ENCODE data around the gene PXDN.

Gene PXDN

DNA sequence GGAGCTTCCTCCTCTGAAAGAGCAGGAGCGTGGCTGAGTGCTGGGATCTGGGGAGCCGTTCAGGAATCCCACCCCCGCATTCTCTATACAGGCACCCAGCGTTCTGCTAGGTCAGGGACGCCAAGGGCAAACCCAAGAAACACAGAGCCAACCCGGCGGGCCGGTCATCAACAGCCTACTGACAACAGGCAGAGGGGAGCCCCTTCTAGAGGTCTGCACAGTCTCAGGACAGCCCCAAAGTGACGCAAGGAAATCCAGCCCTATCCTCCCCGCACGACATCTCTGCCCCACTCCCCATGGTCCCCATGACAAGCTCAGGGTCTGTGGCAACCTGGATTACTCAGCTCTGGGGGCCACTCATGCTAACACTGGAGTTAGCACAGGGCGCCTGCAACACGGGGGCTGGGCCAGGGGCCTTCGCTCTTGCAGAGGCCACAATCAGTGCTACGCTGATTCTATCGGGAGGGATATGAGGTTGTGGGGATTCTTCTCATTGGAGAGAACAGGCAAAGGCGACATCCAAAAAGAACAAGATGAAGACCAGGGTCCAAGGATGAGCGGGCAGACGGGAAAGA, 81.6 kb downstream of the PXDN start:
- TF ChIP-seq, protein P1, sequence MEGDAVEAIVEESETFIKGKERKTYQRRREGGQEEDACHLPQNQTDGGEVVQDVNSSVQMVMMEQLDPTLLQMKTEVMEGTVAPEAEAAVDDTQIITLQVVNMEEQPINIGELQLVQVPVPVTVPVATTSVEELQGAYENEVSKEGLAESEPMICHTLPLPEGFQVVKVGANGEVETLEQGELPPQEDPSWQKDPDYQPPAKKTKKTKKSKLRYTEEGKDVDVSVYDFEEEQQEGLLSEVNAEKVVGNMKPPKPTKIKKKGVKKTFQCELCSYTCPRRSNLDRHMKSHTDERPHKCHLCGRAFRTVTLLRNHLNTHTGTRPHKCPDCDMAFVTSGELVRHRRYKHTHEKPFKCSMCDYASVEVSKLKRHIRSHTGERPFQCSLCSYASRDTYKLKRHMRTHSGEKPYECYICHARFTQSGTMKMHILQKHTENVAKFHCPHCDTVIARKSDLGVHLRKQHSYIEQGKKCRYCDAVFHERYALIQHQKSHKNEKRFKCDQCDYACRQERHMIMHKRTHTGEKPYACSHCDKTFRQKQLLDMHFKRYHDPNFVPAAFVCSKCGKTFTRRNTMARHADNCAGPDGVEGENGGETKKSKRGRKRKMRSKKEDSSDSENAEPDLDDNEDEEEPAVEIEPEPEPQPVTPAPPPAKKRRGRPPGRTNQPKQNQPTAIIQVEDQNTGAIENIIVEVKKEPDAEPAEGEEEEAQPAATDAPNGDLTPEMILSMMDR (IDR thresholded peaks at IDR 0.05; ENCODE audit: low read length, missing control alignments), result no peak
- no peak overlapping the region for H3K4me3 ChIP-seq (replicated peaks; ENCODE audit: low read depth, low read length)
- no peak for DNase-seq (ENCODE audit: low read depth)

DNA sequence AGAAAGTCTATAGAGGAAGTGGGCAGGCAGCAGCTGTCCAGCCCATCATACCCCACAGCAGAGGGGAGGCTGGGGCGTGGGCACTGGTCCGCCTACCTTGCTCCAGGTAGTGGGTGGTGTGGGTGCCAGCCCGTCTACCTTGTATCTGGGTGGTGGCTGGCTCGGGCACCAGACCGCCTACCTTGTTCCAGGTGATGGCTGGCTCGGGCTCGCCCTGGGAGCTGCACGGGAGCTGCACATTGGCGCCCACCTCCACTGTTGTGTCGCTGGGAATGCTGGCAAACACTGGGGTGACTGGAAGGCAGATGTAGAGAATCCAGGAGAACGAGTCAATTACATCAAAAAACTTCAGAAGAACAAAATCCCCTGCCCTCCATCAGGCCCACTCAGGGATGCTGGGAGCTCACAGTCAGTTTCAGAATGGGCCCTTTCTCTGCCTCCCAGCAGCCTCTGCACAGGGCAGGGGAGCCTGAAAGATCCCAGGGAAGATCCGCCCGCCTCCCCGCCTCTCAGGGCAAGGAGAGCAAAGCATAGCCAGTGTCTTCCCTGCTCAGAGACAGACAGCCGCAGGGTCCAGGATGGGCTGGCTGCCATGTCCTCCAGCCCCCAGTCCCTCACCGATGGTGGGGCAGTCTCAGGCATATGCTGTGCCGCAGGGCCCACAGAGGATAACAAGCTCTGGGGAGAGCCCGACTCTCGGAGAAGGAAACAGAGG, 82.3 kb downstream of the PXDN start:
- DNase-seq (ENCODE audit: low read depth), result no peak
- TF ChIP-seq, protein P1 (IDR thresholded peaks at IDR 0.05; ENCODE audit: low read length, missing control alignments), result no peak
- no peak overlapping the region for H3K4me3 ChIP-seq (replicated peaks; ENCODE audit: low read depth, low read length)

DNA sequence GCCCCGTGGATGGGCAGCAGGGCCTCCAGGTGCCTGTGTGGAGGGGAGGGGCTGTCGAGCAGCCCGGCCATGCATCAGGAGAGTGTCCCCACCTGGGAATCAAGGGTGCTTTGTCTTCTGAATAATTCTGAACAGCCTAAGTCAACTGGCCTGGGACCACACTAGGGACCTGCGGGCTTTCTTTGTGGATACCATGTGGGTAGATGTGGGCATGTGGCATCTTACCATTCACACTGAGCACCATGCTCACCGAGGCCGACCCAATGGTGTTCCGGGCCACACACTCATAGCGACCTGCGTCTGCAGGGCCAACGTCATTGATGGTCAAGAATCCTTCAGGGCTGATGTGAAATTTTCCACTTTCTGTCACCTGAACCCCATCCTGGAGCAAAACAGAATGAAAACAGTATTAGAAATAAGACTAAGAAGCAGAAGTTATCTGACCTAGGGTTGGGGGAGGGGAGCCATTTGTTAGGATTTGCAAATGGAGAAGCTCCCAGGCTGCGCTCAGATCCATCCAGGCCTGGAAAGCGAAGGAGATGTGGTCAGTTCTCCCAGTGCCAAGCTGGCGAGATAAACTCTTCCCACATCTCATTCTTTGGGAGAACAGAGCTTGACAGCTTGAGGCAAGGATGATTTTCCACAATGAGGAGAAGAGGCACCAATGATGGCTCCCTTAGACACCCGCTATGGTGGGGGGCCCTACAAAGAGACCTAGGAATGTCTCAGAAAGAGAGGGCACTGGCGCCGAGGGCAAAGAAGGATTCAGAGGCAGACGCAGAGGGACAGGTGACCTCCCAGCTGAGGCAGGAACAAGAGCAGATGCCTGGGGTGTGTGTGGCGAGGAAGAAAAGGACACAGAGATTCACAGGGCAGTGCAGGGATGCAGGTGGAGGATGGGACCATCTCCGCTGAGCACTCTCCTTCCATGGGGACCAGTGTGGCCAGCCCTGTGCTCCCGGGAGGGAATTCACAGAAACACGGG, 83.4 kb downstream of the PXDN start:
- no peak for DNase-seq (ENCODE audit: low read depth)
- no peak overlapping the region for H3K4me3 ChIP-seq (replicated peaks; ENCODE audit: low read depth, low read length)
- TF ChIP-seq, protein P1 (IDR thresholded peaks at IDR 0.05; ENCODE audit: low read length, missing control alignments), result no peak

DNA sequence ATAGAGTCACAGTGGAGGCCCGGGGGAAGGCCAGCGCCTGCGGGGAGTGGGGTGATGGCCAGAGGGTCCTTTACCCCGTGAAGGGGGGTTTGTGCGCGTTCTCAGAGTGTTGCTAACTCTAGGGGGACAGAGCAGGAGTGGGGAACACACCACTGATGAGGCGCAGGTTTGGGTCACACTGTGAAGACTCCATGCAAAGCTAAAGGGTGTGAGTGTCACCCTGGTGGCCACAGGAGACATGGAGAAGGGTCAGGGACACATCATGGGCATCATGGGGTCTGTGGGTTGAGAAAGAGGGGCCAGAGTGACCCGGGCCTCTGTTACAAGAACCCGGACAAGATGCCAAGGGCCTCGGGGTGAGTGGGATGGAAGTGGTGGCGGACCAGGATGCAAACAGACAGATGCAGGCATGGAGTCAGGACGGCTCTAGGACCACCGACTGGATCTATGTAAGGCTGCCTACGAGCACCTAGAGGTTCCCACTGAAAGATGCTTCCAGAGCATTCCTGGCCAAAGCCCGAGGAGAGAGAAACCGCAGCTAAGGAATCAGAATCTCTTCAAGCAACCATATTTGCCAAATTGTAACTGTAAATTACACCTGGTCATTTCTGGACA, 84.3 kb downstream of the PXDN start:
- TF ChIP-seq, protein P1 (IDR thresholded peaks at IDR 0.05; ENCODE audit: low read length, missing control alignments), result no peak
- DNase-seq (ENCODE audit: low read depth), result no peak
- no peak overlapping the region for H3K4me3 ChIP-seq (replicated peaks; ENCODE audit: low read depth, low read length)

DNA sequence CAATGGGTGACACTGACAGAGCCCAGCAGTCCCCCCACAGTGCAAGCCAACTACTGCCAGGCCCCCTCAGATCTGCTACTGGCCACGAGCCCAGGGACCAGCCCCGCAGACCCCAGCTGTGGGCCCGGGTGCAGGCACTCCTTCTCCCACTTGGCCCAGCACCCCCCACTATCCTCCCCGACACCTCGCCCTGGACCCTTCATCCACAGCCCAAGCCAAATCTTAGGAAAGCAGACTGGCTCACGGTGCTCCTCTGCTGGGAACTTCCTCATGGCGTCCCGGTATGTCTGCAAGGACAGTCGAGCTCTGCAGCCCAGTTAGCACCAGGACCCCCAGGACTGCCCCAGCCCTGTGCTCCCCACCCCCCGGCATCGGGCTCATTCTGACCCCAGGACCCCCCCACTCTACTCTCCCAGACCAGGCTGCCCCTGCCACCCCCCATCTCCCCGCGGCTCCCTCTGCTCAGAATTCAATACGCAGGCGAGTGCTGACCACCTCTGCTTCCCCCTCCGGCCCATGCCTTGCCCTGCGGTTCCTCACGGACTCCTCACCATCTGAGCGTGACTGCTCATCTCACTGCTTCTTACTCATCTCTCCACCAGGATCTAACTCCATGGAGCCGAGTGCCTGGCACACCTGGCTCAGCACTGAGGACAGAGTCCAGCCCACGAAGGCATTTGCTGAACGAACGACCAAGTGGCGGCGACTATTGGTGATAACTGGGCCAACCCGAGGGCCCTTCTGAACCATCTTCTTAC, 85.7 kb downstream of the PXDN start:
- no peak for DNase-seq (ENCODE audit: low read depth)
- no peak overlapping the region for H3K4me3 ChIP-seq (replicated peaks; ENCODE audit: low read depth, low read length)
- TF ChIP-seq, protein P1 (IDR thresholded peaks at IDR 0.05; ENCODE audit: low read length, missing control alignments), result no peak
